ENCODE measurements around the gene TBC1D4.

GRCh38 chr13:75482070-75482819, at the start of gene TBC1D4:
- TF ChIP-seq POLR2AphosphoS5 (IDR thresholded peaks at IDR 0.05; ENCODE audit: low read depth, low read length) (peak; percentile 52), REST (IDR thresholded peaks at IDR 0.05; ENCODE audit: insufficient read depth in 1 of 2, low read depth in 2 of 2, low read length in 2 of 2) (no peak), TAF1 (IDR thresholded peaks at IDR 0.05; ENCODE audit: borderline replicate concordance, insufficient read depth, low read length) (no peak)
